ENCODE data around the gene C1QTNF6.

DNA sequence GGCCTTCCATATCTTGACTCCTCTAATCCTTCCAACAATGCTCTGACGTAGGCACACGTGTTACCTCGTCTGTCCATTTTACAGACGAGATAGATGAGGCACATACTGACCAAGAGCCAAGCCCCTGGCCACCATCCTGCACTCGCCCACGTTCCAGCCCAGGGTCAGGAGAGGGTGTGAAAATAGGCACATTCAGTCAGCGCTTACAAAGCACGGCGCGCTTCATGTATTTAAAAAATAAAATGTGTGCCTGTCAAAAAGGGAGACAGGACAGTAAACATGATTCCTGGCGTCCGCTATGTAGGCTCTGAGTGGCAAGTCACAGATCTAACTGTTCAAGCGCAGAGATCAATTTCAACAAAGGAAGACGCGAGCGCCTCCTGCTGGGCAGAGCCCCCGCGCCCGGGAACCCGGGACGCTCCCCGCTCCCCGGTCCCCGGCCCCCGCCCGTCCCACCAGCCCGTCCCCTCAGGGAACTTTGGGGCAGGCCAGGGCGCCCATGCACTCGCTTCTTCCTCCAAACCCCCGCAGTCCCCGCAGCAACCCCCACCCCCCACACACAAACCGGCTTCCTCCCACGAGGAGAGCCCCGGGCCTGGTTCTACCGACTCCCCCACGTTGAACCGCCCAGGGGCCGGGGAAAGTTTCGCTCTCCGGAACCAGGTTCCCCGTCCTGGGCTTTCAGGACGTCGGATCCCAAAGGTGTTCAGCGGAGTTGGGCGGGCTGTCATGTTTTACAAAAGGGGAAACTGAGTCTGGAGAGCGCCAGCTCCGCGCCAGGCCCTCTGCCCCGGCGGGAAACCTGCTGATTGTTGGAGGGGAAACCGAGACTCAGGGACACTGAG, 10.4 kb upstream of the C1QTNF6 start:
- TF ChIP-seq, protein P1, sequence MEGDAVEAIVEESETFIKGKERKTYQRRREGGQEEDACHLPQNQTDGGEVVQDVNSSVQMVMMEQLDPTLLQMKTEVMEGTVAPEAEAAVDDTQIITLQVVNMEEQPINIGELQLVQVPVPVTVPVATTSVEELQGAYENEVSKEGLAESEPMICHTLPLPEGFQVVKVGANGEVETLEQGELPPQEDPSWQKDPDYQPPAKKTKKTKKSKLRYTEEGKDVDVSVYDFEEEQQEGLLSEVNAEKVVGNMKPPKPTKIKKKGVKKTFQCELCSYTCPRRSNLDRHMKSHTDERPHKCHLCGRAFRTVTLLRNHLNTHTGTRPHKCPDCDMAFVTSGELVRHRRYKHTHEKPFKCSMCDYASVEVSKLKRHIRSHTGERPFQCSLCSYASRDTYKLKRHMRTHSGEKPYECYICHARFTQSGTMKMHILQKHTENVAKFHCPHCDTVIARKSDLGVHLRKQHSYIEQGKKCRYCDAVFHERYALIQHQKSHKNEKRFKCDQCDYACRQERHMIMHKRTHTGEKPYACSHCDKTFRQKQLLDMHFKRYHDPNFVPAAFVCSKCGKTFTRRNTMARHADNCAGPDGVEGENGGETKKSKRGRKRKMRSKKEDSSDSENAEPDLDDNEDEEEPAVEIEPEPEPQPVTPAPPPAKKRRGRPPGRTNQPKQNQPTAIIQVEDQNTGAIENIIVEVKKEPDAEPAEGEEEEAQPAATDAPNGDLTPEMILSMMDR (conservative IDR thresholded peaks at IDR 0.05 in 1 of 2, IDR thresholded peaks at IDR 0.05 in 1 of 2; ENCODE audit: extremely low read depth in 1 of 2, insufficient read depth in 1 of 2, low read depth in 1 of 2, low read length in 2 of 2) = peak; percentile 43 to 80
- TF ChIP-seq EZH2 (IDR thresholded peaks at IDR 0.05; ENCODE audit: borderline replicate concordance, low read length) = no peak
